ENCODE results near the gene RIPK1.

RIPK1 gene

DNA sequence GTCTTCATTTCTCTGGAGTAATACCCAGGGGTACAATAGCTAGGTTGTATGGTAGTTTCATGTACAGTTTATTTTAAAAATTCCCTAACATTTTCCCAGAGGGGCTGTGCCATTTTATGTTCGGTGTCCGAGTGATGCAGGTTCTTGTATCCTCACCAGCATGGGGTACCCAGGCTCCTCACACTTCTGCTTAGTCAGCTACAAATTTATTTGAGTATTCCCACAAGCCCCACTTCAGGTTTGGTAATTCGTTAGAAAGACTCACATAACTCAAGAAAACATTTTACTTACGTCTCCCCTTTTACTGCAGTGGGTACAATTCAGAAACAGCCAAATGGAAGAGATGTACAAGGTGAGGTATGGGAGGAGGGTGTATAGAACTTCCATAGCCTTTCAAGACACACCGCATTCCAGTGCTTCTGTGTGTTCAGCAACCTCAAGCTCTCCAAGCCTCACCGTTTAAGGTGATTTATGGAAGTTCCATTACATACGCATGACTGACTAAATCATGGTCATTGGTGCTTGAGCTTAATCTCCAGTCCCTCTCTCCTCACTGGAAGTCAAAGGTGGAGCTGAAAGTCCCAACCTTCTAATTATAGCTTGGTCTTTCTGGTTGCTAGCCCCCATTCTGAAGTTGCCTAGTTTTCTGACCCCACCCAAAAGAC, 18.1 kb downstream of the RIPK1 start:
- DNase-seq, result no peak

GRCh38 chr6:3088446-3088845, 20.2 kb downstream of the RIPK1 start:
- DNase-seq, result no peak

DNA sequence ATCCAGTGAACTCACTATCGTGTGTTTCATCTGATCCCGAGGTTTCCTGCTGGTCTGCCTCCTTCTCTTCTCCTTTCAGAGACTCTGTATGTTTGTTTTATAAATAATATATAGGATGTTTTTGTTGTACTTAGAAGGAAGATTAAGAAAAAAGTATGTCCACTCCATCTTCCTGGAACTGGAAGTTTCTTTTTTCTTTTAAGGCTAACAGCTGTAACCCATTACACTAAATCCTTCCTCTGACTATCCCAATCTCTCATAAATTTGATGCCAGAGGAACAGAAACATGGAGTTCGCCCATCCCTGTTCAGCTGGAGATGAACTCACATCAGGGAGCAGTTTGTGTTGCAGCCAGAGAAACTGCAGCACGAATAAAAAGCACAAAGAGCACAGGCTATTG, 20.7 kb downstream of the RIPK1 start:
- no peak for DNase-seq

DNA sequence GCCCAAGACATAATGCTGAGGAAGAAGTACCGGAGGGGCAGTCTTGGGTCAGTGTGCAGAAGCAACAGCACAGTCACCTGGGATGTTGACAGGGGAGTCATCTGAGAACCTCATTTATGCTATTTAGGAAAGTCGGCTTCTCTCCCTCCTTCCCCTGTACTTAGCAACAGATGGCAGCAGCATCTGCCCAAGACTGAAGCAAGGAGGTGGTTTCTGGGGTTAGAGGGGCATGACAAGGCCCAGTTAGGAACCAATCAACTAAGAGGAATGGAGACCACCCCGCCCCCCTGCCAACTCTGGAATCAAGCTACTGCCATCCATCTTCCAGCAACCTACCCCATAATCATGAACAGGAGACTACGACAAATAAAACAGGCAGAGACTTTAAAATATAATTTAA, 21.7 kb downstream of the RIPK1 start:
- no peak for DNase-seq

- no peak for DNase-seq
These were observed 26.5 kb downstream of the RIPK1 start for GRCh38 chr6:3094815-3095214.

- no peak for DNase-seq
These were observed 34.6 kb downstream of the RIPK1 start for GRCh38 chr6:3102875-3103274.

DNA sequence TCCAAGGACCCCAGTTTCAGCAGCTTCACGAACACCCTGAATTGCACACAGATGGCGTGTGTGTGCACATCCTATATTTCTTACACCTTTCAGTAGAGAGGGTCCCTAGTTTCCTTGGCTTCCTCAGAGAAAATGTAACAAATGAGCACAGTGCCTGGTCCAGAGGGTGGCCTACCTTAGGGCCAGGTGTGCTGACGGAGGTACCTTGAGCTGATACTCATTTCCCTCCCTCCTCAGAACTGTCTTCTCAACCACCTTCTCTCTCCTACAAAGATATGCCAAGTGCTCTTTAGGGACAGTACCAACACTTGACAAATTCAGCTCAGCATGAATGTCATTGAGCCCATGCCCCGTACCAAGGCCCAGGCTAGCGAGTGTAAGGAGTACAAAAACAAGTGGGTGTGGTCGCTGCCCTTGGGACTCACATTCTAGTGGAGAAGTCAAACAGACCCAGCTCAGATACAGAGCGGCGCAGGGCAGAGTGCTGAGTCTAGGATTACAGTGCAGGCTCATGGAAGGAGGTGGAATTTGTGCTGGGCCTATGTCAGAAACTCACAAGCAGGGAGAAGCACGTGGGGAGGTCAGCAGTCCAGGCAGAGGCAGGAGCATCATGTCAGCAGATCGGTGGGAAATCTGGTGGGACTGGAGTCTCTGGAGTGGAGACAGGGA, 40.6 kb downstream of the RIPK1 start:
- DNase-seq, result no peak

- no peak for DNase-seq
These were observed 41.5 kb downstream of the RIPK1 start for GRCh38 chr6:3109761-3110160.

DNA sequence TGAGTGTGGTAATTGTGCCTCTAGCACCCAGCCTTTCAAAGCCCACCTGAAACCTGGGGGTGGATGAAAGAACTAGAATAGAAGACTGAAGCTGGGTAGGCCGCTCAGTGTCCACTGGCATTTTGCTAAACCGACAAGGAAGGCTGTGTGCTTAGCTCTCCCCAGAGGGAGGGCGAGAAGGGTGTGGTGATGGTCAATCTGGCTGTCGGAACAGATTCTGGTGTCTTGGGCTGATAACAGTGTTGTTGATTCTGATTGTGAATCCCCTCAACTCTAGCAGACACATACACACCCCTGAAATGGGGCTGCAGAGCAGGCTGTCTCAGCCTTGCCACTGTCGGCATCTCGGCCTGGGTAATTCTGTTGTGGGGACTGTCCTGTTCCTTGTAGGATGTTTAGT, 46.1 kb downstream of the RIPK1 start:
- no peak for DNase-seq

- DNase-seq, result no peak
These were observed 49.6 kb downstream of the RIPK1 start for GRCh38 chr6:3117912-3118352.

DNA sequence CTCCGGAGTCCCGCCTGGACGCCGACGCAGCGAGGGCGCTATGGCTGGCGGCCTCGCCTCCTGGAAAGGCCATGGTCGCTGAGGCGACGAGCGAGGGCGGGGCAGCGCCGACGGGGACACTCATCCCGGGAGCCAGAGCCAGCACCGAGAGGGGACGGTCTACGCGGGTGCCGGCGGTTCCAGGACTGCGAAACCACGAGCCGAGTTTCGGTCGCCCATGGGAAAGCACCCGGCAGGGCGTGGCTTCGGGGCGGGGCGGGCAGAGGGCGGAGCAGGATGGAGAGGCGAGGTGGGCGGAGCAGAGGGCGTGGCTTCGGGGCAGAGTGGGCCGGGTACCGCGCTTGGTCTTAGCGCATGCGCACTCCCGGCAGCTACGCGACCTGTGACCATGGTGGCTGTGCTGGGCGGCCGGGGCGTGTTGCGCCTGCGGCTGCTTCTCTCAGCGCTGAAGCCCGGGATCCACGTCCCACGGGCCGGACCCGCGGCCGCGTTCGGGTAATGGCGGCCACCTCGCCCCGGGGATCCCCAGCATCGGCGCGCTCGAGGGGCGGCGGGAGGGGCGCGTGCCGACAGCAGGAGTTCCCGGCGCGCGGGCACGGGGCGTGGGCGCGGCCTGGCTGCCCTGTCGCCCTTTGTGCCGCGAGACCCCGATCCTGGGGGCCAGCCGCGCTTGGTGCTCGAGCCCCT, 50.2 kb downstream of the RIPK1 start, which contains the start of gene BPHL:
BPHL (plus strand) TSS at position 359 of the 687 bp plus-strand sequence; CDS start at position 389, 30 bp downstream.
- peak; percentile 92 for DNase-seq

DNA sequence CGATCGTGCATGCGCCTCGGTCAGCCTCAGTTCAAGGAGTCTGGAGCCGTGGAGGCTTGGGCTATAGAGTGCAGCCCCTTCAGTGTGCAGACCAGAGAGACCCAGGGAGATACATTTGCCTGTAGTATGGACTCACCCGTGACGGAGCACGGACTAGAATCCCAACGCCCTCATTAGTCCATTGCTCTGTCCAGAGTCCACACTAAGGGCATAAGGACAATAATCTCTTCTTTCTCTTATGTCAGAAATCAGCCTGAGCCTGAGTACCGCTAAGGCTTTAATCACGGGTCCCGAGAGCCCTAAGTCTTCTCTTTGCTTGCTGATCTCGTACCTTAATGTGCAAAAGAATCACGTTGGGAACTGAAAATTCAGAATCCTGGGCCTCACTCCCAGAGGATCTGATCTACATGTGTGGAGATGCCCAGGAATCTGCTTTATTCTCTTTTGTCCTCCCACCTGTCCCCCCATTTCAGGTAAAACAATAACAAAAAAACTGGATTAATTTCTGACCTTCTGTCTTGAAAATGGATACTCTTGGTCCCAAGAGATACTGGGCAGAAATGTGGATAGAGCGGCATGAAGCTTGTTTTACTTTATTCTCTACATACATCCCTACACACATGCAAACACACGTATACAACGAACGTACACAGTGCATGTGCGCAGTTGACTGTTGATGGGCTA, 50.9 kb downstream of the RIPK1 start:
- peak; percentile 10 for DNase-seq

DNA sequence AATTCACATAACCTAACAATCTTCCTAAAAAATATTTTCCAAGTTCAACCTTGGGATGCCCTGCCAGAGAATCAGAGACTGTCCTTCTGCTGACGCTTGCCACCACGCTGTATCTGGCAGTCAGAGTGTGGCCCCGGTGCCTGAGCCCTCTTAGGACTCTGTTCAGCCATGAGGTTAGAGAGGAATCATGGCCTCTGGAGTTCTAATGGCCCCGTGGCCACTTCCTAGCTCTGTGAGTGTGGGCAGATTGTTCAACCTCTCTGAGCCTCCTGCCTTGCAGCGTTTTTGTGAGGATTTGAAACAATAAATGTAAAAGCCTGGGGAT, 52.4 kb downstream of the RIPK1 start:
- no peak for DNase-seq

DNA sequence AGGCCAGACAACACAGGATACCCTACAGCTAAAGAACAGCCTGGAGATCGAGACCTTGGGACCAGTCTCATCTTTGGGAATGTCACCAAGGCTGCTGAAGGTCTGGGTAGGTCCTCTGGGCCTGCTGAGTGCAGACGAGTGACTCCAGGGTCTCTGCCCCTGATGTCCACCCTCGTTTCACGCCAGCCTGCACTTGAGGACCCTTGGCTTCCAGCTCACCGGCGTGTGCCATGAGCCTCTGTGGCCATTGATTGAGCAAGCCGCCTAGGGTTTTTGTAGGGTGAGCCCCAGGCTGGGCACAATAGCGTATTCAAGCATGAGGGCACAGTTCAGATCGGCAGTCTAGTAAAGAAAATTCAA, 54.5 kb downstream of the RIPK1 start:
- DNase-seq, result no peak

- DNase-seq, result no peak
These were observed 56.4 kb downstream of the RIPK1 start for GRCh38 chr6:3124667-3125066.

- no peak for DNase-seq
These were observed 57.5 kb downstream of the RIPK1 start for GRCh38 chr6:3125815-3126214.

GRCh38 chr6:3128356-3129108, 60.2 kb downstream of the RIPK1 start:
- DNase-seq, result no peak

GRCh38 chr6:3131695-3132094, 63.4 kb downstream of the RIPK1 start:
- no peak for DNase-seq

- no peak for DNase-seq
These were observed 65.2 kb downstream of the RIPK1 start for GRCh38 chr6:3133515-3133914.

- DNase-seq, result no peak
These were observed 67.5 kb downstream of the RIPK1 start for GRCh38 chr6:3135668-3136291.

DNA sequence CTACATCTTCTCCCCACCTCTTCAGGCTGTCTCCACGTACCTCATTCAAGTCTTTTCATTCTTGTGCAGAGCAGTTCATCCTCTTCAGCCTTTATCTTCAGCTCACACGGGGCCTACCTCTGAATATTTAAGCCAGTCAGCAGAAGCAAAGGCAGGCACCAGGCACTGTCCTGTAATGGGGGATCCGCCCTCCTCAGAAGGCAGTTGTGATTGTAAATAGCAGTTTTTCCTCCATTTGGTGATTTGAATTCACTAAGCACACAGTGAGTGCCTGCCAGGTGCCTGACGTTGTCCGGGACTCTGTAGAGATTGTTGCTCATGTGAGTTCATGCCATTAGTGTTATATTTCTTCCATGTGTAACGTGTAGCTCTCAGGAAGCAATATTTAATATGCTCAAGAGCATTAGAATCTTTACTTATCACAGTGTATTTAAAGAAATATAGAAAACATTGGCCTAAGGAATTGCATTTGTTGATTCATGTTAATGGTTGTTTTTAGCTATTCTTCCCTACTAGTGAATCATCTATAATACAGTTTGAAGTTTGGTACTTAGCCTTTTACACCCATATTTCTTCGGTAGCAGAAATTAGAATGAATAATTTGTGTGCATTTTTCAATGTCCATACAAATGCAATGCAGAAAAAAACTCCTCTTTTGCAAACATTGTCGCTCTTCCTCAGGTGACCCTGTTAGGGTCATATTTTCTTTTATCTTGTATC, 68.2 kb downstream of the RIPK1 start:
- no peak for DNase-seq

Measured in HCEC 1CT (cell line).